SK-N-SH treated with all-trans-retinoic acid at 6 μM for 48 hours (cell line): ENCODE measurements around the gene EVI5.

Experiments
- ATAC-seq: fragments of 200-7000 bp; cut with Tn5 transposase; 3 replicates; pipeline ENCODE4 v1.9.1; 2020; ENCODE audit warnings: mild to moderate bottlenecking, moderate library complexity
- ARNTL ChIP-seq: fragments of 450-650 bp; formaldehyde crosslinking; IDR thresholded peaks from 2 replicates; pipeline ENCODE4 v1.5.0; 2020; ENCODE audit warnings: low read depth, mild to moderate bottlenecking, moderate library complexity, borderline replicate concordance
- BACH2 ChIP-seq: fragments of 250-450 bp; sonication (Bioruptor Pico); IDR thresholded peaks from 2 replicates; pipeline ENCODE4 v1.9.0; 2021; ENCODE audit warnings: mild to moderate bottlenecking, borderline replicate concordance
- CSDC2 ChIP-seq: fragments of 250-450 bp; sonication (Bioruptor Pico); IDR thresholded peaks from 2 replicates; pipeline ENCODE4 v1.5.0; 2020; ENCODE audit warnings: mild to moderate bottlenecking, moderate library complexity
- ESRRG ChIP-seq: fragments of 250-450 bp; sonication (Bioruptor Pico); IDR thresholded peaks from 2 replicates; pipeline ENCODE4 v1.6.1; 2021; ENCODE audit warnings: mild to moderate bottlenecking
- GLIS3 ChIP-seq: fragments of 250-450 bp; sonication (Bioruptor Pico); IDR thresholded peaks from 2 replicates; pipeline ENCODE4 v1.5.0; 2020; ENCODE audit warnings: mild to moderate bottlenecking, moderate library complexity
- ISL1 ChIP-seq: fragments of 250-450 bp; sonication (Bioruptor Pico); IDR thresholded peaks from 2 replicates; pipeline ENCODE4 v2.1.2; 2022; ENCODE audit warnings: mild to moderate bottlenecking, moderate library complexity
- PPARA ChIP-seq: fragments of 250-450 bp; sonication (Bioruptor Pico); IDR thresholded peaks from 2 replicates; pipeline ENCODE4 v1.5.0; 2020; ENCODE audit warnings: mild to moderate bottlenecking, borderline replicate concordance
- SNAI2 ChIP-seq: fragments of 250-450 bp; sonication (Bioruptor Pico); IDR thresholded peaks from 2 replicates; pipeline ENCODE4 v1.5.0; 2020; ENCODE audit warnings: mild to moderate bottlenecking, moderate library complexity
- TCF4 ChIP-seq: fragments of 250-450 bp; sonication (Bioruptor Pico); IDR thresholded peaks from 2 replicates; pipeline ENCODE4 v1.8.0; 2021; ENCODE audit warnings: mild to moderate bottlenecking, moderate library complexity, borderline replicate concordance
- TOX ChIP-seq: fragments of 250-450 bp; sonication (Bioruptor Pico); IDR thresholded peaks from 2 replicates; pipeline ENCODE4 v1.8.0; 2021; ENCODE audit warnings: mild to moderate bottlenecking, moderate library complexity, borderline replicate concordance
- ZC3H10 ChIP-seq: fragments of 250-450 bp; sonication (Bioruptor Pico); IDR thresholded peaks from 2 replicates; pipeline ENCODE4 v1.5.1; 2021; ENCODE audit warnings: mild to moderate bottlenecking, moderate library complexity
- ZFP3 ChIP-seq: fragments of 250-450 bp; sonication (Bioruptor Pico); IDR thresholded peaks from 2 replicates; pipeline ENCODE4 v1.5.0; 2020; ENCODE audit warnings: mild to moderate bottlenecking, moderate library complexity
- ZFP30 ChIP-seq: fragments of 450-650 bp; formaldehyde crosslinking; IDR thresholded peaks from 2 replicates; pipeline ENCODE4 v1.5.0; 2022; ENCODE audit warnings: mild to moderate bottlenecking, moderate library complexity
- ZNF565 ChIP-seq: fragments of 450-650 bp; formaldehyde crosslinking; conservative IDR thresholded peaks from 2 replicates; pipeline ENCODE4 v1.5.0; 2020; ENCODE audit warnings: low read depth, mild to moderate bottlenecking, moderate library complexity
- ZNF70 ChIP-seq: fragments of 450-650 bp; formaldehyde crosslinking; IDR thresholded peaks from 2 replicates; pipeline ENCODE4 v1.5.0; 2020; ENCODE audit warnings: mild to moderate bottlenecking, moderate library complexity
- TF ChIP-seq, protein P1 (sequence below): fragments of 250-450 bp; sonication (Bioruptor Pico); IDR thresholded peaks from 2 replicates; pipeline ENCODE4 v1.8.0; 2020; ENCODE audit warnings: mild to moderate bottlenecking, moderate library complexity, borderline replicate concordance
- TF ChIP-seq, protein P2 (sequence below): fragments of 250-450 bp; sonication (Bioruptor Pico); IDR thresholded peaks from 2 replicates; pipeline ENCODE4 v1.8.0; 2021; ENCODE audit warnings: low read depth, mild to moderate bottlenecking, moderate library complexity, borderline replicate concordance
- TF ChIP-seq, protein P3 (sequence below): fragments of 250-450 bp; sonication (Bioruptor Pico); IDR thresholded peaks from 2 replicates; pipeline ENCODE4 v1.5.1; 2020; ENCODE audit warnings: low read depth, mild to moderate bottlenecking, moderate library complexity
- TF ChIP-seq, protein P4 (sequence below): fragments of 250-450 bp; sonication (Bioruptor Pico); IDR thresholded peaks from 2 replicates; pipeline ENCODE4 v1.5.1; 2021; ENCODE audit warnings: mild to moderate bottlenecking, moderate library complexity
- TF ChIP-seq, protein P5 (sequence below): fragments of 250-450 bp; sonication (Bioruptor Pico); IDR thresholded peaks from 2 replicates; pipeline ENCODE4 v1.5.0; 2020; ENCODE audit warnings: mild to moderate bottlenecking, moderate library complexity

EVI5 gene

DNA sequence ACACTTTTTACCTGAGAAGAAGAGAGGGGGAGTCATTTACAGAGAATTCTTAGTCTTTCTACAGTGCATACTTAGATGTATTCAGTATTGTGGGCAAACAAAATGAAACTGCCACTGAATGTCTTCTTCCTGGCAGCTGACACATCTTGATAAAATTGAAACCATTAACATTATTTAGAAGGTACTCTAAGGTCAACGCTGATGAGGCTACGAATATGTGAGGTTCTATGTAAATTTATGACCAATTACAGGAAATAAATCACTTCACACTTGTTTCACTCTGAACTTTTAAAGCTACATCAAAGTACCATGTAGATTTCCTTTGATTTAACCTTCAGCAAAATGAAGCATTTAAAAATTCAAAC lies 246.9 kb downstream of the EVI5 start:
- ATAC-seq = peak; percentile 57
- TF ChIP-seq, protein P1, sequence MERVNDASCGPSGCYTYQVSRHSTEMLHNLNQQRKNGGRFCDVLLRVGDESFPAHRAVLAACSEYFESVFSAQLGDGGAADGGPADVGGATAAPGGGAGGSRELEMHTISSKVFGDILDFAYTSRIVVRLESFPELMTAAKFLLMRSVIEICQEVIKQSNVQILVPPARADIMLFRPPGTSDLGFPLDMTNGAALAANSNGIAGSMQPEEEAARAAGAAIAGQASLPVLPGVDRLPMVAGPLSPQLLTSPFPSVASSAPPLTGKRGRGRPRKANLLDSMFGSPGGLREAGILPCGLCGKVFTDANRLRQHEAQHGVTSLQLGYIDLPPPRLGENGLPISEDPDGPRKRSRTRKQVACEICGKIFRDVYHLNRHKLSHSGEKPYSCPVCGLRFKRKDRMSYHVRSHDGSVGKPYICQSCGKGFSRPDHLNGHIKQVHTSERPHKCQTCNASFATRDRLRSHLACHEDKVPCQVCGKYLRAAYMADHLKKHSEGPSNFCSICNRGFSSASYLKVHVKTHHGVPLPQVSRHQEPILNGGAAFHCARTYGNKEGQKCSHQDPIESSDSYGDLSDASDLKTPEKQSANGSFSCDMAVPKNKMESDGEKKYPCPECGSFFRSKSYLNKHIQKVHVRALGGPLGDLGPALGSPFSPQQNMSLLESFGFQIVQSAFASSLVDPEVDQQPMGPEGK = no peak
- TF ChIP-seq ZNF565 = no peak
- TF ChIP-seq SNAI2 (CRISPR knock-in tag) = no peak
- no peak for TF ChIP-seq ARNTL (CRISPR knock-in tag)
- TF ChIP-seq TOX (CRISPR knock-in tag) = no peak
- TF ChIP-seq, protein P2, sequence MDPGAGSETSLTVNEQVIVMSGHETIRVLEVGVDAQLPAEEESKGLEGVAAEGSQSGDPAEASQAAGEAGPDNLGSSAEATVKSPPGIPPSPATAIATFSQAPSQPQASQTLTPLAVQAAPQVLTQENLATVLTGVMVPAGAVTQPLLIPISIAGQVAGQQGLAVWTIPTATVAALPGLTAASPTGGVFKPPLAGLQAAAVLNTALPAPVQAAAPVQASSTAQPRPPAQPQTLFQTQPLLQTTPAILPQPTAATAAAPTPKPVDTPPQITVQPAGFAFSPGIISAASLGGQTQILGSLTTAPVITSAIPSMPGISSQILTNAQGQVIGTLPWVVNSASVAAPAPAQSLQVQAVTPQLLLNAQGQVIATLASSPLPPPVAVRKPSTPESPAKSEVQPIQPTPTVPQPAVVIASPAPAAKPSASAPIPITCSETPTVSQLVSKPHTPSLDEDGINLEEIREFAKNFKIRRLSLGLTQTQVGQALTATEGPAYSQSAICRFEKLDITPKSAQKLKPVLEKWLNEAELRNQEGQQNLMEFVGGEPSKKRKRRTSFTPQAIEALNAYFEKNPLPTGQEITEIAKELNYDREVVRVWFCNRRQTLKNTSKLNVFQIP (CRISPR knock-in tag) = no peak
- no peak for TF ChIP-seq TCF4 (CRISPR knock-in tag)
- TF ChIP-seq ZFP30 (CRISPR knock-in tag) = no peak
- TF ChIP-seq GLIS3 (CRISPR knock-in tag) = no peak
- no peak for TF ChIP-seq PPARA
- TF ChIP-seq ESRRG (CRISPR knock-in tag) = no peak
- no peak for TF ChIP-seq ZC3H10 (CRISPR knock-in tag)
- TF ChIP-seq ISL1 (CRISPR knock-in tag) = no peak
- TF ChIP-seq, protein P3, sequence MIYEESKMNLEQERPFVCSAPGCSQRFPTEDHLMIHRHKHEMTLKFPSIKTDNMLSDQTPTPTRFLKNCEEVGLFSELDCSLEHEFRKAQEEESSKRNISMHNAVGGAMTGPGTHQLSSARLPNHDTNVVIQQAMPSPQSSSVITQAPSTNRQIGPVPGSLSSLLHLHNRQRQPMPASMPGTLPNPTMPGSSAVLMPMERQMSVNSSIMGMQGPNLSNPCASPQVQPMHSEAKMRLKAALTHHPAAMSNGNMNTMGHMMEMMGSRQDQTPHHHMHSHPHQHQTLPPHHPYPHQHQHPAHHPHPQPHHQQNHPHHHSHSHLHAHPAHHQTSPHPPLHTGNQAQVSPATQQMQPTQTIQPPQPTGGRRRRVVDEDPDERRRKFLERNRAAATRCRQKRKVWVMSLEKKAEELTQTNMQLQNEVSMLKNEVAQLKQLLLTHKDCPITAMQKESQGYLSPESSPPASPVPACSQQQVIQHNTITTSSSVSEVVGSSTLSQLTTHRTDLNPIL (CRISPR knock-in tag) = no peak
- no peak for TF ChIP-seq ZNF70 (CRISPR knock-in tag)
- TF ChIP-seq, protein P4, sequence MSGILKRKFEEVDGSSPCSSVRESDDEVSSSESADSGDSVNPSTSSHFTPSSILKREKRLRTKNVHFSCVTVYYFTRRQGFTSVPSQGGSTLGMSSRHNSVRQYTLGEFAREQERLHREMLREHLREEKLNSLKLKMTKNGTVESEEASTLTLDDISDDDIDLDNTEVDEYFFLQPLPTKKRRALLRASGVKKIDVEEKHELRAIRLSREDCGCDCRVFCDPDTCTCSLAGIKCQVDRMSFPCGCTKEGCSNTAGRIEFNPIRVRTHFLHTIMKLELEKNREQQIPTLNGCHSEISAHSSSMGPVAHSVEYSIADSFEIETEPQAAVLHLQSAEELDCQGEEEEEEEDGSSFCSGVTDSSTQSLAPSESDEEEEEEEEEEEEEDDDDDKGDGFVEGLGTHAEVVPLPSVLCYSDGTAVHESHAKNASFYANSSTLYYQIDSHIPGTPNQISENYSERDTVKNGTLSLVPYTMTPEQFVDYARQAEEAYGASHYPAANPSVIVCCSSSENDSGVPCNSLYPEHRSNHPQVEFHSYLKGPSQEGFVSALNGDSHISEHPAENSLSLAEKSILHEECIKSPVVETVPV (CRISPR knock-in tag) = no peak
- TF ChIP-seq, protein P5, sequence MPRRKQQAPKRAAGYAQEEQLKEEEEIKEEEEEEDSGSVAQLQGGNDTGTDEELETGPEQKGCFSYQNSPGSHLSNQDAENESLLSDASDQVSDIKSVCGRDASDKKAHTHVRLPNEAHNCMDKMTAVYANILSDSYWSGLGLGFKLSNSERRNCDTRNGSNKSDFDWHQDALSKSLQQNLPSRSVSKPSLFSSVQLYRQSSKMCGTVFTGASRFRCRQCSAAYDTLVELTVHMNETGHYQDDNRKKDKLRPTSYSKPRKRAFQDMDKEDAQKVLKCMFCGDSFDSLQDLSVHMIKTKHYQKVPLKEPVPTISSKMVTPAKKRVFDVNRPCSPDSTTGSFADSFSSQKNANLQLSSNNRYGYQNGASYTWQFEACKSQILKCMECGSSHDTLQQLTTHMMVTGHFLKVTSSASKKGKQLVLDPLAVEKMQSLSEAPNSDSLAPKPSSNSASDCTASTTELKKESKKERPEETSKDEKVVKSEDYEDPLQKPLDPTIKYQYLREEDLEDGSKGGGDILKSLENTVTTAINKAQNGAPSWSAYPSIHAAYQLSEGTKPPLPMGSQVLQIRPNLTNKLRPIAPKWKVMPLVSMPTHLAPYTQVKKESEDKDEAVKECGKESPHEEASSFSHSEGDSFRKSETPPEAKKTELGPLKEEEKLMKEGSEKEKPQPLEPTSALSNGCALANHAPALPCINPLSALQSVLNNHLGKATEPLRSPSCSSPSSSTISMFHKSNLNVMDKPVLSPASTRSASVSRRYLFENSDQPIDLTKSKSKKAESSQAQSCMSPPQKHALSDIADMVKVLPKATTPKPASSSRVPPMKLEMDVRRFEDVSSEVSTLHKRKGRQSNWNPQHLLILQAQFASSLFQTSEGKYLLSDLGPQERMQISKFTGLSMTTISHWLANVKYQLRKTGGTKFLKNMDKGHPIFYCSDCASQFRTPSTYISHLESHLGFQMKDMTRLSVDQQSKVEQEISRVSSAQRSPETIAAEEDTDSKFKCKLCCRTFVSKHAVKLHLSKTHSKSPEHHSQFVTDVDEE (CRISPR knock-in tag) = no peak
- no peak for TF ChIP-seq BACH2 (CRISPR knock-in tag)
- no peak for TF ChIP-seq CSDC2
- TF ChIP-seq ZFP3 (CRISPR knock-in tag) = no peak

DNA sequence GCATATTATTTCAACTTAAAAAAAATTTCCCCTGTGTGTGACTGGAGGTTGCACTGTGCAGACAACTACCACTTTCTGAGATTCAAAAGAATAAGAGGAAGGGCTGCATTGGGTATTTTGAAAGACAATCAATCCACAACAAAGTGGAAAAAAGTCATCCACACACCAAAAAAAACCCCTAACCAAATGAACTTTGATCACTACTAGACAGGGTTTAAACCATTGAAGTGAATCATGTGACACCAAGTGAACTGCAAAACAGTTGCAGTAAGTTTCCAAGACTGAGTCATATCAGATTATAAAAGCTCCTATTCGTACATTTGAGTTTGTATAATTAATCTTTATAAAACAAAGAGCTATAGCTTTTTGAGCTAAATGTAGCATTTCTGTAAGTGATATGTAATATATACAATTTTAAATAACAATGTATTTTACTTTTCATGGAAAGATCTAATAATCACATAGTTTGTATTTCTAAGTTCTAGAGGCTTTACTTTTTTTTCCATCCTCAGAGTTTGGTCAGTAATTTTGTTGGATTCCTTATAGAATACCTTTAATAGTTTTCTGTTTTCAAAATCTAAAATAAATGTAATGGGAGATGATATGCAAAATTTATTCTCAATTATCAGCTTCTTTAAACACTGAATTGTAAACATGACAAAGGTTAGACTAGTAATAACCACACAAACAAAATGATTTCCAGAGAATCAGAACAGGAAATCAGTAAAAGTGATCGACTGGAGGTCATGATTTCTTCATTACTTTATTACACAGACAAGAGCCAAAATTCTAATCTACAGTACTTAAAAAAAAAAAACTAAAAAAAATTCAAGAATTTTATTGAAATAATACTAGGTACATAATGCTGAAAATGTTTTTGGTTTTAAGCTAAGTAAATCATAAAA lies 247.7 kb downstream of the EVI5 start:
- TF ChIP-seq ARNTL (CRISPR knock-in tag) (no peak), TOX (CRISPR knock-in tag) (no peak), ZFP3 (CRISPR knock-in tag) (peak; percentile 93)
- peak; percentile 70 for ATAC-seq
